HG03571 (cell line): ENCODE data around the gene VPS35L.

Experiments used
- ATAC-seq: cut with Tn5 transposase; IDR thresholded peaks from one replicate; pipeline ENCODE4 v1.9.1; 2021; ENCODE audit not compliant: unreplicated experiment

VPS35L gene

GRCh38 chr16:19589771-19590302 is 34.3 kb downstream of the VPS35L start:
- ATAC-seq, result no peak

- ATAC-seq, result no peak
Observed at GRCh38 chr16:19595043-19595767, 39.7 kb downstream of the VPS35L start.

- ATAC-seq, result no peak
Observed at GRCh38 chr16:19598805-19599510, 43.5 kb downstream of the VPS35L start.

GRCh38 chr16:19599968-19600716 is 44.6 kb downstream of the VPS35L start:
- no peak for ATAC-seq

GRCh38 chr16:19601083-19601976 is 45.8 kb downstream of the VPS35L start:
- no peak for ATAC-seq

- no peak for ATAC-seq
Observed at GRCh38 chr16:19604911-19605310, 49.4 kb downstream of the VPS35L start.

GRCh38 chr16:19605701-19606100 is 50.2 kb downstream of the VPS35L start:
- ATAC-seq, result no peak

- ATAC-seq, result no peak
Observed at GRCh38 chr16:19607616-19608280, 52.2 kb downstream of the VPS35L start.

- no peak for ATAC-seq
Observed at GRCh38 chr16:19609359-19609758, 53.9 kb downstream of the VPS35L start.

- ATAC-seq, result no peak
Observed at GRCh38 chr16:19610200-19610599, 54.7 kb downstream of the VPS35L start.

GRCh38 chr16:19613834-19614233 is 58.3 kb downstream of the VPS35L start:
- no peak for ATAC-seq

- no peak for ATAC-seq
Observed at GRCh38 chr16:19616241-19616640, 60.7 kb downstream of the VPS35L start.

- ATAC-seq, result no peak
Observed at GRCh38 chr16:19618876-19619275, 63.4 kb downstream of the VPS35L start.

GRCh38 chr16:19621445-19621844 is 65.9 kb downstream of the VPS35L start:
- no peak for ATAC-seq

- ATAC-seq, result no peak
Observed at GRCh38 chr16:19625039-19625438, 69.5 kb downstream of the VPS35L start.

GRCh38 chr16:19636436-19637267 is 81.1 kb downstream of the VPS35L start:
- ATAC-seq, result no peak

GRCh38 chr16:19639986-19640421 is 84.5 kb downstream of the VPS35L start:
- ATAC-seq, result no peak

GRCh38 chr16:19642501-19642900 is 87.0 kb downstream of the VPS35L start:
- ATAC-seq, result no peak

GRCh38 chr16:19644877-19645276 is 89.4 kb downstream of the VPS35L start:
- ATAC-seq, result no peak
